GM18870 (cell line): Measurements from ENCODE around the gene SPANXN1.
"Not testable (repeated sequence)": the region's sequence is repeated elsewhere in the genome, so short reads cannot be mapped to it uniquely, and the experiment has no call there.

Source experiments
- ATAC-seq: cut with Tn5 transposase; IDR thresholded peaks from one replicate; pipeline ENCODE4 v1.9.1; 2021; ENCODE audit warnings: moderate library complexity; ENCODE audit not compliant: unreplicated experiment

Gene SPANXN1

GRCh38 chrX:145247203-145247602, at the start of gene SPANXN1:
SPANXN1 (plus strand) TSS chrX:145247503; CDS start chrX:145247587, 84 bp downstream.
- not testable (repeated sequence) for ATAC-seq

- ATAC-seq = no peak
These were observed 48.2 kb upstream of the SPANXN1 start for GRCh38 chrX:145199078-145199477.

- peak; percentile 61 for ATAC-seq
These were observed 33.8 kb upstream of the SPANXN1 start for GRCh38 chrX:145213504-145213903.

- no peak for ATAC-seq
These were observed 44.9 kb downstream of the SPANXN1 start for GRCh38 chrX:145292218-145292617.
